ENCODE results near the gene LHFPL6. TPM values are rescaled to one million over a fixed set of nuclear protein-coding genes. Genes with fewer than 3 reads are reported as not detected.
"Not testable (repeated sequence)": the region's sequence is repeated elsewhere in the genome, so short reads cannot be mapped to it uniquely, and the experiment has no call there.

LHFPL6 gene
- total RNA-seq, 1 experiment from 2014 or later = 4.1 TPM

GRCh38 chr13:39349391-39349960 is 253.5 kb downstream of the LHFPL6 start:
- DNase-seq (ENCODE audit: low spot score) = no peak

- DNase-seq (ENCODE audit: low spot score) = no peak
These were observed 254.8 kb downstream of the LHFPL6 start for GRCh38 chr13:39347926-39348901.

DNA sequence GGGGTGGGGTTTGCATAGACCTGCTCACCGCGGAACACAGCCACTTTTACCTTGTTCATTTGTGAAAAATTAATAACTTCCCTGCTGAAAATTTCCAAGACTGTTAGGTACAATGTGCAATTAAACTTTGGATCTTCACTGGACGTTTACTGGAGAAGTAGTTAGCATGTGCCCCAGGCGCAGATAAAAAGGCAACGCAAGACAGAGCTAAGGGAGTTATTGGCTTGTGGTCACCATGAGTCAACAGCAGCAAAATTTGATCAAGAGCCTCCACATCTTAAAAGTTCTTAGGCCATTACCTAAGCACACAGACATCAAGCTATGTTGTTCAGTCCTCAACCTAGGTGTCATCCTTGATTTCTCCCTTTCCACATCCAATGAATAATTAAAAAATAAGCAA is 257.0 kb downstream of the LHFPL6 start:
- DNase-seq (ENCODE audit: low spot score) = no peak

- no peak for DNase-seq (ENCODE audit: low spot score)
These were observed 261.7 kb downstream of the LHFPL6 start for GRCh38 chr13:39341251-39341650.

DNA sequence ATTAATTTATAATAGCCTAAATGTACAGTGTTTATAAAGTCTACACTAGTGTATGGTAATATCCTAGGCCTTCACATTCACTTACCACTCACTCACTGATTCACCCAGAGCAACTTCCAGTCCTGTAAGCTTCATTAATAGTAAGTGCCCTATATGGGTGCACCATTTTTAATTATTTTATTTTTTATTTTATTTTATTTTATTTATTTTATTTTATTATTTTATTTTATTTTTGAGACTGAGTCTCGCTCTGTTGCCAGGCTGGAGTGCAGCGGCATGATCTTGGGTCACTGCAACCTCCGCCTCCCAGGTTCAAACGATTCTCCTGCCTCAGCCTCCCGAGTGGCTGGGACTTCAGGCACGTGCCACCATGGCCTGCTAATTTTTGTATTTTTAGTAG is 264.9 kb downstream of the LHFPL6 start:
- DNase-seq (ENCODE audit: low spot score) = not testable (repeated sequence)

DNA sequence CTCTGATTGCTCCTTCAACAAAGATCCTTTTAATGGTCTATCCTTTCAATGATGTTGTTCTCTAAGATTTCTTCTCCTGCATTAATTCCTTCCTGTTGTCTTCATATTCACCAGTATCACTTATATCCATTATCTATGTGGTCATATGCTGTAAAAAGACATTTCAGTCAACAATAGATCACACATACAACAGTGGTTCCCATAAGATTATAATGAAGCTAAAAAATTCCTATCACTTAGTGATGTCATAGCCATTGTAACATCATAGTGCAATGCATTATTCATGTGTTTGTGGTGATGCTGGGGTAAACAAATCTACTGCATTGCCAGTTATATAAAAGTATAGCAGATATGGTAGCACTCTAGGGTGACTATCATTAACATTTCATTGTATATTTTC is 266.1 kb downstream of the LHFPL6 start:
- DNase-seq (ENCODE audit: low spot score) = no peak

- no peak for DNase-seq (ENCODE audit: low spot score)
These were observed 266.8 kb downstream of the LHFPL6 start for GRCh38 chr13:39336207-39336606.

DNA sequence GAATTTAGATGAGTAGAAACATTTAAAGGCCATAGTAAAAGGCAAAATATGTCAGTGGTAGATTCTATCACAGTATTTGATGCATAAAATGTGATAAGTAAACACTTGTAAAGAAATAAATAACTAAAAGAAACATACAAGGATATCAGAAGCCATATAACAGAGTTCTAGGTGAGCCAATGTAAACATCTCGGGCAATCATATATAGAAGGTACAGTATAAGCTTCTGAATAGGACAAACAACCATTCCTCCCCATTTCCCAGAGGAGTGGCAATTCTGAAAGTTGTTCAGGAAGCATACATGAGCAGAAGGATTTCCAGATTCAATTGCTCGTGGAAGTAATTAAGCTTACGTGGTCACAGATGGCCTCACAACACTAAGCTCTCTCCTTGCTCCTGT is 267.3 kb downstream of the LHFPL6 start:
- DNase-seq (ENCODE audit: low spot score) = no peak

DNA sequence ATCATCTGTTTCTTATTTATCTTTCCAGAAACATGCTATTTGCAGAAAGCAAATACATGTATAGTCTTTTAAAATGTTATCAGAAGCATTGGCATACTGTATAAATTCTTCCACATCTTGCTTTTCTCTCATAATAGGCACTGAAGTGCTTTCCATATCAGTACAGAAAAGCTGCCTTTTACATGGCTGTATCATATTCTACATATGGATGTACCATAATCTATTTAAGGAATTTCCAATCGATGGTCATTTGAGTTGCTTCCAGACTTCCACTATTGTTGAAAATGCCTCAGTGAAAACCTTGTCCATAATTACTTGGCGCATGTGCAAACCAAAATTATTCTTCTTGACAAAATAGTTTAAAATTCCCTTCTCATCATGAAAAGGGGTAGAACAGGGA is 272.5 kb downstream of the LHFPL6 start:
- DNase-seq (ENCODE audit: low spot score) = no peak

DNA sequence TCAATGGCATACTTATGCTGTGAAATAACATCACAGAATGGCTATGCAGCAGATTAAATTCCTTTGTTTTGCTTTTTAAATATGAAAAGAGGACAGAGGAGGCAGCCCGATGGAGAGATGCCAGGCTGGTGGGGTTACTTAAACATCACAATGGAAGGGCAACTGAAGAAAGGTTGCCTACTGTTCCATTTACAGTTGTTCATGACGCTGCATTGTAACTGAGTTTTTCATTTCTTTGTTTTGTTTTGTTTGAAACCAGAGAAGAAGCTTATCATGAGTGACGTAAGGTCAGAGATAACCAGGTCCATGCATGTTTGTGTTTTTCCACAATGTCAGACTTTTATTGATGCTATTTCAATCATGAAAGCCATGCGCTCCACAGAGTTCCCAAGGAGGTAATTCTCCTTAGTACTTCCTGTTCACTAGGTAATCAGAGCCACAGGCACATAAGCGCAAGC is 273.8 kb downstream of the LHFPL6 start:
- no peak for DNase-seq (ENCODE audit: low spot score)

DNA sequence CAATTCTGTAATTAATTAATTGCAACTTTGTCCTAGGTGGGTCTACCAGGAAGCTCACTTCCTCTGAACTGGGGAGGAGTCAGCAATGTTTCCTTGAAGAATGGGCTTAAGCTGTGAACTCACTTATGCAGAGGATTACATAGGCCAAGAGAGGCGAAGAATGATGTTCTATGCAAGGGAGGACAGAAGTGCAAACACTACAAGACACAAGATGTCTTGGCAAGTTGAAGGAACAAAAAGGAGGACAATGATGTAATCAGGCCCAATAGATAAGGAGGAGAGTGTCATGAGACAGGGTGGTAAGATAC is 275.9 kb downstream of the LHFPL6 start:
- no peak for DNase-seq (ENCODE audit: low spot score)

- no peak for DNase-seq (ENCODE audit: low spot score)
These were observed 276.4 kb downstream of the LHFPL6 start for GRCh38 chr13:39326469-39327171.

DNA sequence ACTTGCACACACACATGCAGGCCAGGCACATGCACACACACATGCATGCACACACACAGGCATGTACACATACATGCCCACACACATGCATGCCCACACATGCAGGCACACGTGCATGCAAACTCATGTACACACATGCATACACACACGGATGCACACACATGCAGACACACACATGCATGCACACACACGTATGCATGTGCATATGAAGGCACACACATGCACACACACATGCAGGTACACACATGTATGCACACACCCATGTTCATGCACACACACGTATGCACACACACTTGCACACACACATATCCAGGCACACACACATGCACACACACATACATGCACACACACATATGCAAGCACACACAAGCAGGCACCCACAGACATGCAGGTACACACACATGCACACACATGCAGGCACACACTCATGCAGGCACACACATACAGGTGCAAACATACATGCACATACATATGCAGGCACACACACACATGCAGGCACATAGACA is 278.1 kb downstream of the LHFPL6 start:
- no peak for DNase-seq (ENCODE audit: low spot score)

- no peak for DNase-seq (ENCODE audit: low spot score)
These were observed 280.0 kb downstream of the LHFPL6 start for GRCh38 chr13:39322836-39323585.

DNA sequence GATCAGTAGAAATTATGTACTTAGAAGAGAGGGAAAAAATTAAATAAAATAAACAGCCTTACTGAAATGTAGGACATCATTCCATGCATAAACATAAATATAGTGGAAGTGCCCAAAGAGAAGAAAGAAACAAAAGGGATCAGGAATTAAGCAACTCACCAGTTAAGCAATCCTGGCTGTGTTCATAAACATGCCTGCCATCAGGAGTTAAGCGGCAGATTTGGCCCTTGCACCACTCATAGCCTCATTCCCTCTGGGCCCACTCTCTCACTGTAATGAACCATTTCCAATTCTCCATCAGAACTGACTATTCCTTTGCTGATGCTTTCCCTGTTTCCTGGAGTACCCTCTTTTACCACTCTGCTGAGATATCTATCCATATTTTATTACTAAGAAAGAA is 281.4 kb downstream of the LHFPL6 start:
- DNase-seq (ENCODE audit: low spot score) = no peak

DNA sequence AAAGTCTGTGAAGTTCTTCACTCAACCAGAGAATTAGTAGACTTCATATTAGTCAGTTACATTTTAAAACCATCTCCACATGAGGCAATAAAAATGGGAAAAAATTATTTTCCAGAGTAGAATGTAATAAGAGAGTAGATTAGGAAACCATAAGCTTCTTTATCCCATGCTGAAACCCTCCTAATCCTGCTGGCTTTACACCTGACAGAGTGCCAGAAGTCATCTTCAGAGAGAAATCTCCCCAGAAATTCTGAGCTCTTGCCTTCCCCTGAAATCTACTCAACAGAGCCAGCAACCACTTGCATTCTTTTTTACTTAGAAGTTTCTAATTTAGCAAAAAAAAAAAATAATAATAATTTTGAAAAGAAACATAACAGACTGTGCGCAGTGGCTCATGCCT is 284.8 kb downstream of the LHFPL6 start:
- no peak for DNase-seq (ENCODE audit: low spot score)

DNA sequence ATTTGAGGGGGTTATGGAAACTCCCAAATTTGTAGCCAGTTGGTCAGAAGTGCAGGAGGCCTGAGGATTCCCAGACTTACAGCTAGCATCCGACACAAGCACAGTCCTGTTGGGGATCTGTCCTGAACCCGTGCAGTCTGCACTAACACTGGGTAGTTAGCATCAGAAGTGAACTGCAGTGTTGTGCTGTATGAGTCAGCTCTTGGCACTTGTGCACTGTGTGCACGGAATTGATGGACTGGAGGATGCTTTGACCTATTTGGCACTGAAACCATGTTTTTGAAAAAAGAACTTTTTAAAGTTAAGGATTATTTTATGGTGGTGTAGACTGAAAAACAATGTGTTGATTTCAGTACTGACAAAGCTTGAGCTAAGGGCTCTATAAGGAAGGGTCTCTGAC is 285.7 kb downstream of the LHFPL6 start:
- no peak for DNase-seq (ENCODE audit: low spot score)

DNA sequence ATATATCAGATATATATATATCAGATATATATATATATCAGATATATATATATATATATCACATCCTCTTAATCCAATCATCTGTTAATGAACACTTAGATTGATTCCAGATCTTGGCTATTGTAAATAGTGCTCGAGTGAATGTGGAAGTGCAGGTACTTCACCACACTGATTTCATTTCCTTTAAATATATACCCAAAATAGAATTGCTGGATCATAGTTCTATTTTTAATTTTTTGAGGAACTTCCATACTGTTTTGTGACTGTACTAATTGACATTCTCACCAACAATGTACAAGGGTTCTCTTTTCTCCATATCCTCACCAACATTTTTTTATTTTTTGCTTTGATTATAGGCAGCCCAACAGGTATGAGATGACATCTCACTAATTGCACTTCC is 287.2 kb downstream of the LHFPL6 start:
- DNase-seq (ENCODE audit: low spot score) = no peak

DNA sequence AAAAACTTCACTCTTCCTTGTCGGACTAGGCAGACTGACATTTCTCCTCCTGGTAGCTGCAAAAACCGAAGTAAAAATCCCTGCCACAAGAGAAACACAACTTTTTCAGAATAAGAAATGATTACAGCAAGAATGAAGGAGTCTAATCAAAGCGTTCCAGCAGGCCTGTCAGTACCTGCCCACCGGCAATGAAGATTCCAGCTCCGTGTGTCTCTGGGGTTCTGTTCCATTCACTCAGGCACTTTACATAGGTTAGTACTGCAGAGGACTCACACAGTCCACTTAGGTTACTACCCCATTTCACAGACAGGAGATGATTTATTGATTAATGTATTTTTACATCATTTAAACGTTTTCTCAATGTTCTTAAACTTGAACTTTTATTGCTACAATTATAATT is 289.3 kb downstream of the LHFPL6 start:
- no peak for DNase-seq (ENCODE audit: low spot score)

DNA sequence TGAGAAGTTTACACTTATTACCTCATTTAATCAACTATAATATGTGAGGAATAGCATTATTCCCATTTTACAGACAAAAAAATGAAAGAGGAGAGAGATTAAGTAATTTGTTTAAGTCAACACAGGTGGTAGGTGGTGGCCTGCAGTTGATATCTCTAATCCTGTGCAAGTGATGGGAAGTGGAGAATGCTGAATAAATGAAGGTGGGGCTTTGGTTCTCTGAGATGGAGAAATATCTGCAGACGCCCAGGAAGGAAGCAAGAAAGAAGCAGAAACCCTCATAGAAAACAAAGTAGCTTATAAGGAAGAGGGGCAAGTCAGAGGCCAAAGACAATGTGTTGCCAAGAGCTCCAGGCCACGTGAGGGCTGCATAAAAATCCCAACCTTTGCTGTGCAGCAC is 290.4 kb downstream of the LHFPL6 start:
- no peak for DNase-seq (ENCODE audit: low spot score)

- no peak for DNase-seq (ENCODE audit: low spot score)
These were observed 291.4 kb downstream of the LHFPL6 start for GRCh38 chr13:39311619-39312018.

DNA sequence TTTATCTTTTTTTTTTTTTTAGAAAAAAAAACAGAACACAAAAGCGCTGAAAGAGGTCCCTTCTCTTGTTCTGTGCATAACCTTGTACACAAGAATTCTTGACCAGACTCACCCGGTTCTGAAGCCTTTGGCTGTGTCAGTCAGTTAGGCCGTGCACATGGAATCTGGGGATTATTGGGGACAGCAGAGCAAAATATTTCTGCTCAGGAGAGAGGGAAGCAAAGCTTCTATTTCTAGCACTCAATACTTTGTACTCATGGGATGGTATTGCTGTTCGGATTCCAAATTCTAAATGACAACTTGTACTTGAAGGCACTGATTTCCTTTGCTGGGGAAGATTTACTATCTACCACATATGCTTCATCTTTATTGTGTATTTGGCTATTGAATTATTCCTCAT is 292.0 kb downstream of the LHFPL6 start:
- no peak for DNase-seq (ENCODE audit: low spot score)
